Keratinocyte (primary cell): ENCODE results near the gene CDH22. TPM values are rescaled to one million over a fixed set of nuclear protein-coding genes. Genes with fewer than 3 reads are reported as not detected.

ENCODE experiments used
- DNase-seq: peaks from one replicate; pipeline ENCODE4 v3.0.0-alpha.2; 2011; ENCODE audit warnings: low read depth, missing footprints, low spot score
- FAIRE-seq: peaks from 2 replicates; lab custom pipeline; 2011; peaks lifted over from hg19 to GRCh38; lab: Jason Lieb, UNC
- H2AFZ ChIP-seq: 2 replicates; pipeline ENCODE4 v1.6.0; 2012; ENCODE audit warnings: low read length, control low read depth, inconsistent platforms; ENCODE audit not compliant: control insufficient read depth
- H3K27ac ChIP-seq: 2 replicates; pipeline ENCODE4 v1.5.1; 2011; ENCODE audit warnings: low read length; ENCODE audit not compliant: control insufficient read depth, insufficient read depth
- H3K27me3 ChIP-seq: 3 replicates; pipeline ENCODE4 v1.6.0; 2011; ENCODE audit warnings: low read length; ENCODE audit not compliant: control insufficient read depth, insufficient read depth; ENCODE audit errors: extremely low read depth
- H3K36me3 ChIP-seq, 2 experiments: 2 replicates in 1 of 2; 3 replicates in 1 of 2; pipeline ENCODE4 v1.5.1; 2011; ENCODE audit warnings: low read length in 2 of 2, mild to moderate bottlenecking in 1 of 2; ENCODE audit not compliant: control insufficient read depth in 2 of 2, insufficient read depth in 2 of 2; ENCODE audit errors: extremely low read depth in 1 of 2
- H3K4me1 ChIP-seq: 3 replicates; pipeline ENCODE4 v1.5.1; 2011; ENCODE audit warnings: low read length; ENCODE audit not compliant: control insufficient read depth, insufficient read depth; ENCODE audit errors: extremely low read depth
- H3K4me2 ChIP-seq: 3 replicates; pipeline ENCODE4 v1.6.0; 2011; ENCODE audit warnings: low read depth, low read length; ENCODE audit not compliant: control insufficient read depth, insufficient read depth; ENCODE audit errors: extremely low read depth
- H3K4me3 ChIP-seq, 3 experiments: fragments of 200-600 bp in 1 of 3; sonication (generic) in 1 of 3; 2 replicates in 2 of 3; 3 replicates in 1 of 3; pipeline ENCODE4 v1.5.1; 2011 to 2016; ENCODE audit warnings: low read length in 3 of 3, mild to moderate bottlenecking in 3 of 3, control low read depth in 2 of 3, inconsistent platforms in 1 of 3, low read depth in 1 of 3, mixed read lengths in 1 of 3, mixed run types in 1 of 3, moderate library complexity in 1 of 3; ENCODE audit not compliant: control insufficient read depth in 2 of 3, insufficient read depth in 2 of 3; ENCODE audit errors: extremely low read depth in 1 of 3
- H3K79me2 ChIP-seq: 2 replicates; pipeline ENCODE4 v1.6.0; 2012; ENCODE audit warnings: low read length; ENCODE audit not compliant: control insufficient read depth, insufficient read depth
- H3K9ac ChIP-seq: 3 replicates; pipeline ENCODE4 v1.6.0; 2011; ENCODE audit warnings: low read length; ENCODE audit not compliant: control insufficient read depth, insufficient read depth; ENCODE audit errors: extremely low read depth
- H3K9me1 ChIP-seq: 3 replicates; pipeline ENCODE4 v1.6.0; 2011; ENCODE audit warnings: low read length; ENCODE audit not compliant: control insufficient read depth, insufficient read depth; ENCODE audit errors: extremely low read depth
- H3K9me3 ChIP-seq: 2 replicates; pipeline ENCODE4 v1.5.1; 2012; ENCODE audit warnings: low read depth, low read length; ENCODE audit not compliant: control insufficient read depth
- H4K20me1 ChIP-seq: 3 replicates; pipeline ENCODE4 v1.6.0; 2011; ENCODE audit warnings: low read length; ENCODE audit not compliant: control insufficient read depth, insufficient read depth; ENCODE audit errors: extremely low read depth
- EZH2 ChIP-seq: IDR thresholded peaks from one replicate; pipeline ENCODE4 v1.6.1; 2012; ENCODE audit warnings: inconsistent platforms, mild to moderate bottlenecking, low read length, moderate library complexity
- dilution Hi-C: fragments of 300-500 bp; cut with MboI; formaldehyde crosslinking; loops from one replicate; pipeline ENCODE4 v1.7.0; 2020; ENCODE audit warnings: low sequenced_read_pairs; ENCODE audit not compliant: extremely low pct_ligation_motif_present
- polyA plus RNA-seq, 5 experiments: library from polyadenylated mRNA; depleted of rRNA in 3 of 5; stranded (reverse) in 3 of 5; stranded (forward) in 1 of 5; unstranded in 1 of 5; fragments of >200 nt; gene quantifications; 1 replicate in 1 of 5; 2 replicates in 3 of 5; 3 replicates in 1 of 5; pipeline versions ENCODE4 v1.2.1 to v1.2.3, GENCODE V29; 2011 to 2012; ENCODE audit warnings: missing spikeins in 2 of 5, low read depth in 1 of 5, low replicate concordance in 1 of 5
- TF ChIP-seq, protein P1 (sequence below), 3 experiments: IDR thresholded peaks in 1 of 3; conservative IDR thresholded peaks in 1 of 3; optimal IDR thresholded peaks in 1 of 3; 2 replicates in 2 of 3; 3 replicates in 1 of 3; pipeline versions ENCODE3 to v1.5.1; 2011; ENCODE audit warnings: low read length in 3 of 3, mild to moderate bottlenecking in 3 of 3, moderate library complexity in 2 of 3, control low read depth in 1 of 3, inconsistent platforms in 1 of 3; ENCODE audit not compliant: insufficient read depth in 2 of 3; ENCODE audit errors: extremely low read depth in 1 of 3

Gene CDH22
- polyA plus RNA-seq, 1 donor (not counting 4 experiments of a cell fraction or from before 2014, with no cell fraction given): not detected

DNA sequence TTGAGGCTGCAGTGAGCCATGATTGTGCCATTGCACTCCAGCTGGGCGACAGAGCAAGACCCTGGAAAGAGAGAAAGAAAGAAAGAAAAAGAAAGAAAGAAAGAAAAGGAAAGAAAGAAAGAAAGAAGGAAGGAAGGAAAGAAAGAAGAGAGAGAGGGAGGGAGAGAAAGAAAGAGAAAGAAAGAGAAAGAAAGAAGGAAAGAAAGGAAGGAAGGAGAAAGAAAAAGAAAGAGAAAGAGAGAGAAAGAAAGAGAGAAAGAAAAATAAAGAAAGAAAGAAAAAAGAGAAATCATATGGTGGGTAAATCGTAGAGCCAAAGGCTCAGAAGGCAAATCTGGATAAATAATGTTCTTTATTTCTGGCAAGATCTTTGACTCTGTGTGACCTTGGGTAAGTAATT, 136.8 kb downstream of the CDH22 start:
- H3K9me3 ChIP-seq: no peaks in the 10 kb centered on the region
- H3K36me3 ChIP-seq: no peaks in the 10 kb centered on the region
- H3K9ac ChIP-seq: no peak overlapping the region
- H2AFZ ChIP-seq: no peak overlapping the region
- no peak for TF ChIP-seq EZH2
- TF ChIP-seq, protein P1, sequence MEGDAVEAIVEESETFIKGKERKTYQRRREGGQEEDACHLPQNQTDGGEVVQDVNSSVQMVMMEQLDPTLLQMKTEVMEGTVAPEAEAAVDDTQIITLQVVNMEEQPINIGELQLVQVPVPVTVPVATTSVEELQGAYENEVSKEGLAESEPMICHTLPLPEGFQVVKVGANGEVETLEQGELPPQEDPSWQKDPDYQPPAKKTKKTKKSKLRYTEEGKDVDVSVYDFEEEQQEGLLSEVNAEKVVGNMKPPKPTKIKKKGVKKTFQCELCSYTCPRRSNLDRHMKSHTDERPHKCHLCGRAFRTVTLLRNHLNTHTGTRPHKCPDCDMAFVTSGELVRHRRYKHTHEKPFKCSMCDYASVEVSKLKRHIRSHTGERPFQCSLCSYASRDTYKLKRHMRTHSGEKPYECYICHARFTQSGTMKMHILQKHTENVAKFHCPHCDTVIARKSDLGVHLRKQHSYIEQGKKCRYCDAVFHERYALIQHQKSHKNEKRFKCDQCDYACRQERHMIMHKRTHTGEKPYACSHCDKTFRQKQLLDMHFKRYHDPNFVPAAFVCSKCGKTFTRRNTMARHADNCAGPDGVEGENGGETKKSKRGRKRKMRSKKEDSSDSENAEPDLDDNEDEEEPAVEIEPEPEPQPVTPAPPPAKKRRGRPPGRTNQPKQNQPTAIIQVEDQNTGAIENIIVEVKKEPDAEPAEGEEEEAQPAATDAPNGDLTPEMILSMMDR (optimal IDR thresholded peaks at IDR 0.05 in 1 of 3, IDR thresholded peaks at IDR 0.05 in 1 of 3, conservative IDR thresholded peaks at IDR 0.05 in 1 of 3; ENCODE audit: extremely low read depth in 1 of 3, insufficient read depth in 2 of 3, low read length in 3 of 3): no peak
- no peak for DNase-seq
- H3K4me2 ChIP-seq: no peak overlapping the region
- H4K20me1 ChIP-seq: no peaks in the 10 kb centered on the region
- peaks cover 46% of the 10 kb centered on the region for H3K27me3 ChIP-seq
- dilution Hi-C loops: no loop called here
- H3K9me1 ChIP-seq: no peaks in the 10 kb centered on the region
- H3K79me2 ChIP-seq: no peaks in the 10 kb centered on the region
- no peak overlapping the region for H3K27ac ChIP-seq
- FAIRE-seq: no peak
- no peaks in the 10 kb centered on the region for H3K4me1 ChIP-seq
- H3K4me3 ChIP-seq: no peak overlapping the region

DNA sequence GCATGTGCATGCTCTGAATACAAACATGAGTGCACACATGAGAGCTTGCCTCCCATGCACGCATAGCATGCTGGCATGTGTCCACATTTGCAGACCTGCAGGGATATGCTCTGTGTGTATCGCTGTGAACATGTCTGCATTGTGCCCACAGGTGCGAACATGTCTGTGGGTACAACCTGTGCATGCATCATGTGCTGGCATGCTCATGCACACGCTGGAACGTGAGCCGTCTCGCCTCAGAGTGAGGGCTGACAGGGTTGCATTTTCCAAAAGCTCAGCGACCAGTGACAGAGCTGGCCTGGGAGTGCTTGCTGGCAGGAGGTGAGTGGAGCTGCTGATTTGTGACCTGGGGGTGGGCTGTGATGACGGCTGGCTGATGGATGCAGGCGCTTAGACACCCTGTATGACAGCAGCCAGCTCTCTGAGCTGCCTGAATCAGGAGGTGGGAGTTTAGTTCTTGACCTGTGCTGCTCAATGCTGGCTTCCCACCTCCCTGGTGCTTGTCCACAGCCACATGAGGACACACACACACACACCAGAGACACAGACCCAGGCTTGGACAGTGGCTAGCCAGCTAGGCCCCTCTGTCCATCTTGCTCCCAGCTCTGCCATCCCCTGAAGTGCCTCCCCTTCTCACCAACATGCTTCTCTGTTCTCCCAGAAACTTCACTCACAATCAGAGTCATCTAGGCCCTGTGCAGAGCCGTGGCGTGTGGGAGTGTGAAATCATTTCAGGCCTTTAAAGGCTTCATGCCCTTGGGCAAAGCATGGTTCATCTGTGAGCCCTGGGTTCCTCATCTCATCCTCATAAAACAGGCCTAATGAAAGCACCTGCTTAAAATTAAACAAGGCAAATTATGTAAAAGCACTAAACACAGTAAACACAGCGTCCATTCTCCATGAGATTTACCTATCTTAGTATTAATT, 138.8 kb downstream of the CDH22 start:
- Histone ChIP-seq H4K20me1 (no peaks in the 10 kb centered on the region), H2AFZ (no peak overlapping the region), H3K27ac (no peak overlapping the region), H3K9ac (no peak overlapping the region), H3K4me3 (no peak overlapping the region), H3K4me2 (no peak overlapping the region), H3K36me3 (no peaks in the 10 kb centered on the region), H3K79me2 (no peaks in the 10 kb centered on the region), H3K27me3 (peaks cover 34% of the 10 kb centered on the region), H3K4me1 (no peaks in the 10 kb centered on the region), H3K9me1 (no peaks in the 10 kb centered on the region), H3K9me3 (no peaks in the 10 kb centered on the region)
- DNase-seq (peak; percentile 23), FAIRE-seq (peak; percentile 5)
- TF ChIP-seq EZH2: no peak
- TF ChIP-seq, protein P1 (optimal IDR thresholded peaks at IDR 0.05 in 1 of 3, IDR thresholded peaks at IDR 0.05 in 1 of 3, conservative IDR thresholded peaks at IDR 0.05 in 1 of 3; ENCODE audit: extremely low read depth in 1 of 3, insufficient read depth in 2 of 3, low read length in 3 of 3): no peak
- dilution Hi-C loops: no loop called here
